ENCODE results near the gene PAX6.

DNA sequence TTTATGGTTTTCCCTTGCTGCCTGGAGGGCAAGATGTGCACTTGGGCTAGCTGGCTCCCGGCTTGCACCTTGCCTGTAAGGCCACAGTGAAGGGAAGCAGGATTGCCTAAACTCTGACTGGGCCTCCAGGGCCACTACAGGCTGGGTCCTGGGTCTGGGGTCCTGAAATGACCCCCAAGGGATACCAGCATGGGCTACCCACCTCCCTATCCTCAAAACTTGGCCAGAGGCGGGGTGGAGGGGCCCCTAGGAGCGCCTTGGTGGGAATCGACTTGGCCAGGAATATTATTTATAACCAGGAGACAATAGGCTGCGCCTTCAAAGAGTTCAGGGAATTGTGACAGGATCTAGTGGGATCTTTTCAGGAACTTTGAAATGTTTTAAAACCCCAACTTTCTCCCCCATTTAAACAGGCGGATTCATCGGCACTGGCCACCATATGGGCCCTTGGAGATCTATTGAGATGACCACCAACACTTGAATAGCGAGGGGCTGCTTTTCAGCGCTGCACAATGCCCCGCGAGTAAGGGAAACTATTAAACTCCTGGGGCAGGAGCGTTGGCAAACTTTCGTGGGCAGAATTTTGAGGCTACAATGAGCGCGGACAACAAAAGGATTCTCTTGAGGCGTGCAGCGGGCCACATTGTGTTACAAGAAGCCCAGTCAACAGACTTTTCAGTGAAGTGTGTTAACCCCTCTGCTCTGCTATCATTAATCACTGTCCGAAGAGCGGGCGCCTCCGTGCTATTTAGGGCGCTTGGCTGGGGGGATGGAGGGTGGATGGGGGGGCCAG is 15.2 kb downstream of the PAX6 start:
- TF ChIP-seq CTCF (IDR thresholded peaks at IDR 0.05) (no peak), POLR2A (IDR thresholded peaks at IDR 0.05) (no peak)

All from testis (tissue), 2 donors.